Stimulated activated naive CD8-positive, alpha-beta T cell treated with anti-CD3 and anti-CD28 coated beads, Interleukin-15, amount 100 ng/mL, for 72 hours (primary cell): Measurements from ENCODE around the gene FAM98C.

Experiments
- ATAC-seq: fragments of 150-1000 bp; cut with Tn5 transposase; 2 replicates; pipeline ENCODE4 v1.10.0; 2021; ENCODE audit warnings: mild to moderate bottlenecking, moderate library complexity
- DNase-seq, 2 donors: peaks; one replicate each; pipeline ENCODE4 v3.0.0; 2021 to 2022
- H3K27ac Mint-ChIP-seq, 2 donors: one replicate each; pipeline ENCODE4 v1.8.0; 2022; ENCODE audit warnings: mild to moderate bottlenecking in 2 of 2, mixed read lengths in 2 of 2, moderate library complexity in 2 of 2
- H3K27me3 Mint-ChIP-seq: one replicate; pipeline ENCODE4 v1.8.0; 2022; ENCODE audit warnings: mixed read lengths
- H3K4me1 Mint-ChIP-seq: one replicate; pipeline ENCODE4 v1.8.0; 2022; ENCODE audit warnings: mild to moderate bottlenecking, mixed read lengths
- H3K4me3 Mint-ChIP-seq, 2 donors: one replicate each; pipeline ENCODE4 v1.8.0; 2022; ENCODE audit warnings: mild to moderate bottlenecking in 2 of 2, mixed read lengths in 2 of 2, moderate library complexity in 1 of 2
- H3K9me3 Mint-ChIP-seq, 2 donors: one replicate each; pipeline ENCODE4 v1.8.0; 2022; ENCODE audit warnings: mixed read lengths in 2 of 2

Gene FAM98C

DNA sequence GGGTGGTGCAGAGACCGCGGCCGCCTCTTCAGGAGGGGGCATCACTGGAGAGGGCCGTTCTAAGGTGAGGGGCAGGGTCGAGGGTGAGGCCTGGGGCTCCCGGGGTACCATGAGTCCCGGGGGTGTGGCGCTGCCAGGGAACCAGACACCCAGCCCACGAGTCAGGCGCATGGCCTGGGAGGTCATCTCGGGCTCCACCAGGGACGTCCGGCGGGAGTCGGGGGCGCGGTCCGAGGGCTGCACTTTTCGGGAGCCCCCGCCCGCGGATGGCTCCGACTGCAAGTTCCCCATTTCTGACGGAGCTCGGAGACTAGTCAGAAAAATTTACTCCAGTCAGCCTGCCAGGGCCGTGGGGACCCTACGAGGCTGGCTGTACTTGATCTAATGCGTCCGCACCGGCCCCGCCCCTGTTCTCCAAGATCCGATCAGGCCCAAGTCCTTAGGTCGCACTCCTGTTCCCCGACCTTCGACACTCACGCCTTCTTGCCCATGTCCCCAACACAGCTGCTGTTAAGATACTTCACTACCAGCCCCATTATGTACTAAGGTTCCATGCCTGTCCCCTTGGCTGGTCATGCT is 15.8 kb upstream of the FAM98C start:
- H3K9me3 Mint-ChIP-seq = no peaks in the 10 kb centered on the region
- peak overlapping the region in 1 of 2 donors; percentile 8 for H3K27ac Mint-ChIP-seq
- DNase-seq = no peak
- H3K4me3 Mint-ChIP-seq = peak overlapping the region; percentile 85 to 88
- peaks cover 37% of the 10 kb centered on the region for H3K4me1 Mint-ChIP-seq
- no peak for ATAC-seq
- H3K27me3 Mint-ChIP-seq = peaks cover 53% of the 10 kb centered on the region

DNA sequence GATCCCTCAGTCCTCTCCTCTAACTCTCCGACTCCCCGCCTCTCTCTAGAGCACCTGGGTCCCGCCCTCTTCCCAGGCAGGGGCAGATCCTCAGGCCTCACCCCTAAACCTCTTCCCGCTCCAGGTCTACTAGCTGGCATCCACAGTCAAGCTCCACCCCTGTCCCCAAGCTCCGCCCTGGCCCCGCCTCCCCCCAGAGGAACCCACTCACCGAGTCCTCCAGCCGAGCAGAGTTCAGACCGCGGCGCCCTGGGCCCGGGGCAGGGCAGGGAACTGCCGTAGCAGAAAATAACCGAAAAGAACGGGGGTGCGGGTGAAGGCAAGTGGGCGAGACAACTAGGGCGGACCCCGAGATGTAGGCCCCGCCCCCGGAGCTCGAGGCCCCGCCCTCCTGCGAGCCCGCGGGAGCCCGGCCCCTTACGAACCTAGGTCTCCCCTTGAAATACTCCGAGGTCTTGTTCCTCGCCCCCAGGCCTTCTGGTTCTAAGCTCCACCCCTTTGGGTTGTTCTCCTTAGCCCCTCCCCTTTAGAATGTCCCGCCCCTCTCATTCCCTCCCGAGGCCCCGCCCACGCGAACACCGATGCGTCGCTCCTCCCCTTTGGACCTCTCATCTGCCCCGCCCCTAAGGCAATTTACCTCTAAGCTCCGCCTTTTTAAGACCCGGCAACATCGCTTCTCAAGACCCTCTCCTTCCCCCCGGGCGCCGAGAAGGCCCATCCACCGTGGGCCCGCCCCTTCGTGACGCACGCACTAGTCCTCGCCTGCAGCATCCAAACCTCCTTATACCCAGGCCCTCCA is 15.1 kb upstream of the FAM98C start, which contains the start of gene GGN:
Gene GGN (minus strand): TSS at position 485 of the 799 bp plus-strand sequence. CDS start 773 bp downstream, outside the sequence.
- H3K9me3 Mint-ChIP-seq = no peaks in the 10 kb centered on the region
- peaks cover 57% of the 10 kb centered on the region for H3K27me3 Mint-ChIP-seq
- H3K4me3 Mint-ChIP-seq = peak within 1 kb of the TSS; percentile 85 to 88

DNA sequence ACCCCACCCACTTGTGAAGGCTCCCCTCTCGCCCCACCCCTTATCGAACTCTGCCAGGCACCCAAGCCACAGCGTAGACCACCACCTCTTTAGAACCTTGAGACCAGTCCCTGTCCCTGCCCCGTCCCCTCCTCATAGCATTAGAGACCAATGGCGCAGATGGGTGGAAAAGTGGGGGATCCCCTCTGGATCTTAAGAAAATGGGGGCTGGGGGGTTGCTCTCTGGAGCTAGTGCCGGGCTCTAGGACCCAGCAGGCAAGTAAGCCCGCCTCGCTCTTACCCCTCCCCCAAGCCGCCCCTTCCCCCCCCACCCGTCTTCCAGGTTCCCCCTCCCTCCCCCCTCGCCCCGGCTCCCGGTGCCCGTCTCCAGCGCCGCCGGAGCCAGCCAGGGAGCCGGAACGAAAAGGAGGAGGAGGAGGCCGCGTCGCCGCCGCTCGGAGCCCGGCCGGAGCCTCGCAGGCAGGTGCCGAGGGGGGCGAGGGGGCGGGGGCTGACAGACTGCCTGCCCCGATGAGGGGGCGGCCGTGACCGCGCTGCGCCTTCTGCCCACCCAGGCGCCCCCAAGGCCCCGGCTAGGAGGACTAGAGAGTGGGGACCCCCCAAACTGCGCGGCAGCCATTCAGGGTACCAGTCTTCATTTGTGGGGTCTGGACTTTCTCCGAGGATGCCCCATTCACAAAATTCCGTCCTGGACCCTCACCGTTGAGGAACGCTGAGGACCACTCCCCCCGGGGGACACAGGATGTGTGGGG is 14.4 kb upstream of the FAM98C start, which contains the start of gene SPRED3:
Gene SPRED3 (plus strand): TSS at position 349 of the 752 bp plus-strand sequence. CDS start 1,606 bp downstream, outside the sequence.
- H3K4me1 Mint-ChIP-seq = peaks cover 43% of the 10 kb centered on the region
- DNase-seq (no peak), ATAC-seq (peak; percentile 2)
- peak within 1 kb of the TSS; percentile 37 to 75 for H3K27ac Mint-ChIP-seq
- H3K9me3 Mint-ChIP-seq = no peaks in the 10 kb centered on the region
- H3K27me3 Mint-ChIP-seq = peaks cover 60% of the 10 kb centered on the region
- H3K4me3 Mint-ChIP-seq = peak within 1 kb of the TSS; percentile 85 to 88

More for the DNA sequence above, 15.1 kb upstream of the FAM98C start, which contains the start of gene GGN:
- peak; percentile 84 for DNase-seq
- H3K4me1 Mint-ChIP-seq = peaks cover 40% of the 10 kb centered on the region
- peak; percentile 76 for ATAC-seq
- peak within 1 kb of the TSS; percentile 37 to 75 for H3K27ac Mint-ChIP-seq

DNA sequence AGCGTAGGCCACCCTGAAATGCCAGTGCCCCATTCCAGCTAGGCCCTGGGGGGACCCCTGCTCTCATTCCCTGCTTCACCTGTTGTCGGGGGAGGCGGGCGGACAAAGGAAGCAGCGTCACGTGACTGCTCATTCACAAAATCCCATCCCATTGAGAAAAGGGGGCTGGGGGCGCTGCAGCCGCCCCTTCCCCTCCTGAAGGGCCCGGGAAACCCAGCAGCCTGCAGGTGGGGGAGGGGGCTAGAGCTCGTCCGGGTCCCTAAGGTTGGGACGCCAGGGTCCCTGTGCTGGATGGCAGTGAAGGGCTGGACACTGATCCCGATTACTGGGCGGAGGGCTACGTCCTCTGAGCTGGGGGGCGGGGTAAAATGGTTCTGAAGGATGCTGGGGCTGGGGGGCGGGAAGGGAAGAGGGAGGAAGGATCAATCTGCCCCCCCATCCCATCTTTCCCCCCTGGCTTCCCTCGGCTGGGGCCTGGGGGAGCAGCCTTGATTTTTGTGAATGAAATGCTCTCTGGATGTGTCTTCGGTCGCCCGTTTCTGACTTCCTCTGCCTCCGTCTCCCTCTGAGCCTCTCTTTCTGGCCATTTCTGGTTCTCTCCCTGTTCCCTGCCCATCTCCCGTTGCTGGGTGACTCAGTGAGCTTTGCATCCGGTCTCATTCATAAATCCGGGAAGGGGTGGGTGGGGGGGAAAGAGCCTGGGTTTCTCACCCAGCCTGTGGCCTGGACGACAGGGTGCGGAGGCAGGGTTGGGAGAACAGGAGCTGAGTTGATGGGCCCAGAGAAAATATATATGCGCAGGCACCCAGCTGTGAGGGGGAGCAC is 13.6 kb upstream of the FAM98C start:
- Mint-ChIP-seq H3K4me1 (peaks cover 49% of the 10 kb centered on the region), H3K27me3 (peaks cover 68% of the 10 kb centered on the region), H3K9me3 (no peaks in the 10 kb centered on the region), H3K27ac (no peak overlapping the region), H3K4me3 (peak overlapping the region; percentile 61 to 66)
- DNase-seq = no peak
- ATAC-seq = no peak

DNA sequence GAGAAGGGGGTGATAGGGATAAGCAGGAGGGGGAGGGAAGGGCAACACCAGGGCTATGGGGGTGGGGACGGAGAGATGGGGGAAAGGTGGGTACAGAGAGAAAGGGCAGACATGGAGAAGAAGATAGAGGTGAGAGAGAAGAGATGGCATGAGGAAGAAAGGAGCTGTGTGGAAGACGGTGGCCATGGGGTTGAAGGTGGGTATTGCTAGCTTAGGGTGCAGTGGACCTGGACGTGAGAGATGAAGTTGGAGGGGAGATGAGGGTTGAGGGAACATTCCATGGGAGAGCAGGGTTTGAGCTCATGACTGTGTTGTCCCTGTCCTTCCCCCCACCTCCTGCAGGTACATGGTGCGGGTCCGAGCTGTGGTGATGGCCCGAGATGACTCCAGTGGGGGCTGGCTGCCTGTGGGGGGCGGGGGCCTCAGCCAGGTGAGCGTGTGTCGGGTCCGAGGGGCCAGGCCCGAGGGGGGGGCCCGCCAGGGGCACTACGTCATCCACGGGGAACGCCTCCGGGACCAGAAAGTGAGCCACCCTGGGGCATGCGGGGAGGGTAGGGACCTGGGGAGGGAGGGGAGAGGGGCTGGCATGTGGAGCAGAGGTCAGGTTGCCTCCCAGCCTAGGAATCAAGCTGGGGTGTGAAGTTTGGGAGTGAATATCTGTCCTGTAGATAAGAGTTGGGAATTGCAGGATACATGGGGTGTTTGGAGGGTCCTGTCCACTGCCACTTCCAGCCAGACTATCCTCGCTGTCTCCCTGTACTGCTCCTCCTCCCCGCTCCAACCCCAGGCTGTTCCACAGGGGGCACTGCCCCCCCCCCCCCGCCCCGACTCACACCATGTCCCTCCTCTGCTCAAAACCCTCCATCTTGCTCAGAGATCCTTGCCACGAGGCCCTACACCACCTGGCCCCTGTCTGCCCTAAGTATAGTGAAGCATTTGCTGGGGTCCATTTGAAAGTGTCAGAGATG is 12.7 kb upstream of the FAM98C start:
- no peak for ATAC-seq
- Mint-ChIP-seq H3K4me1 (peaks cover 49% of the 10 kb centered on the region), H3K27me3 (peaks cover 61% of the 10 kb centered on the region), H3K27ac (no peak overlapping the region), H3K4me3 (no peak overlapping the region), H3K9me3 (no peaks in the 10 kb centered on the region)
- DNase-seq = no peak

DNA sequence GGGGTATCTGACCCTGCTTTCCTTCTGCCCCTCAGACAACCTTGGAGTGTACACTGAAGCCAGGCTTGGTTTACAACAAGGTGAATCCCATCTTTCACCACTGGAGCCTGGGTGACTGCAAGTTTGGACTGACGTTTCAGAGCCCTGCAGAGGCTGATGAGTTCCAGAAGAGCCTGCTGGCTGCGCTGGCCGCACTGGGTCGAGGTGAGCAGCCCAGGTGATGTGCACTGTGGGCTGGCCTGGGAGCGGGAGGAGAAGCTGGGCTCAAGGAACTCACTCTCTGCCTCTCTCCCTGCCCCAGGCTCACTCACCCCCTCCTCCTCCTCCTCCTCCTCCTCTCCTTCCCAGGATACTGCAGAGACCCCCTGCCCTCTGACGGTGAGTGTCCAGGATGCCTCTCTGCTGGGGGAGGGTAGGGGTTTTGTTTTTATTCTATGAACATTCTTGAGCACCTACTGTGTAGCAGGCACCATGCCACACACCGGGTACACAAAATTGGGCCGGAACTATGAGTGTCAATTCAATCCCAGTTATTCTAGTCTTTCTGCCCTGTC is 10.9 kb upstream of the FAM98C start:
- H3K4me1 Mint-ChIP-seq = peaks cover 43% of the 10 kb centered on the region
- DNase-seq = no peak
- no peak overlapping the region for H3K27ac Mint-ChIP-seq
- no peak overlapping the region for H3K4me3 Mint-ChIP-seq
- H3K27me3 Mint-ChIP-seq = peaks cover 60% of the 10 kb centered on the region
- no peak for ATAC-seq
- H3K9me3 Mint-ChIP-seq = no peaks in the 10 kb centered on the region

DNA sequence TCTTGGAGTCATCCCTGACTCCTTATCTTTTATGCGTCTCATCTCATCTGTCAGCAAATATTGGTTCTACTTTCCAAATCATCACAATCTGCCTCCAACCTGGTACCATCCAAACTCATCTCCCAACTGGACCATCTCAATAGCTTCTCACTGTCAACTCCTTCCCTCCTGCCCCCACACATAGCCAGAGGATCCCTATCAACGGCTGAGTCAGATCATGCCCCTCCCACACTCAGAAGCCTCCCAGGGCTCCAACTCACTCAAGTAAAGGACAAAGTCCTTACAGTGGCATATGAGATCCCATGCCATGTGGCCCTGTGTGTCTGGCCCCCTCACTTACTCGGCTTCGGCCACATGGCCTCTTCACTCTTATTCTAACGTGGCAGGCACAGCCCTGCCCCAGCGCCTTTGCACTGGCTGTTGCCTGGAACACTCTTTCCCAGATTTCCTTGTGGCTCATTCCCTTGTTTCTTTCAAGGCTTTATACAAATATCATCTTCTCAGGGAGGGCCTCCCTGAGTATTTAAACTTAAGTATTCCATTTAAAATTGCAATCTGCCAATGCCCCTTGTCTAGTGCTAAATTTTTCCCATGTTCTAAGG is 10.1 kb upstream of the FAM98C start:
- Mint-ChIP-seq H3K27me3 (peaks cover 51% of the 10 kb centered on the region), H3K4me3 (no peak overlapping the region), H3K27ac (no peak overlapping the region), H3K4me1 (peaks cover 36% of the 10 kb centered on the region), H3K9me3 (no peaks in the 10 kb centered on the region)
- DNase-seq (no peak), ATAC-seq (no peak)

DNA sequence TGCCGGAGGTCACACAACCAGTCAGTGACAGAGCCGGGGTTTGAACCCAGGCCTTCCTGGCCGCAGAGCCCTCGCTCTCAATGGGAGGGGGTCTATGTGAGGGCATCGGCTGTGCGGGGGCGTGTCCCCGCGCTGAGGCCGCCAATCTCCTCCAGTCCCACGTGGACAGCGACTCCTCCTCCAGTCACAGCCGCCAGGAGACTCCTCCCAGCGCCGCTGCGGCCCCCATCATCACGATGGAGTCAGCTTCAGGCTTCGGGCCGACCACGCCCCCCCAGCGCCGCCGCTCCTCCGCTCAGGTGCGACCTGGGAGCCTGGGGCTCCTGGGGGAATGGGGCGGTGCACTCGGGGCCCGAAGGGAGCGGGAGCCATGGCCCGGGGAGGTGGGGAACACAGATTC is 8.4 kb upstream of the FAM98C start:
- DNase-seq (peak; percentile 79 to 89), ATAC-seq (peak; percentile 87)
- Mint-ChIP-seq H3K4me1 (peaks cover 30% of the 10 kb centered on the region), H3K27ac (peak overlapping the region; percentile 49 to 50), H3K27me3 (peaks cover 47% of the 10 kb centered on the region), H3K4me3 (peak overlapping the region; percentile 87 to 88), H3K9me3 (no peaks in the 10 kb centered on the region)

DNA sequence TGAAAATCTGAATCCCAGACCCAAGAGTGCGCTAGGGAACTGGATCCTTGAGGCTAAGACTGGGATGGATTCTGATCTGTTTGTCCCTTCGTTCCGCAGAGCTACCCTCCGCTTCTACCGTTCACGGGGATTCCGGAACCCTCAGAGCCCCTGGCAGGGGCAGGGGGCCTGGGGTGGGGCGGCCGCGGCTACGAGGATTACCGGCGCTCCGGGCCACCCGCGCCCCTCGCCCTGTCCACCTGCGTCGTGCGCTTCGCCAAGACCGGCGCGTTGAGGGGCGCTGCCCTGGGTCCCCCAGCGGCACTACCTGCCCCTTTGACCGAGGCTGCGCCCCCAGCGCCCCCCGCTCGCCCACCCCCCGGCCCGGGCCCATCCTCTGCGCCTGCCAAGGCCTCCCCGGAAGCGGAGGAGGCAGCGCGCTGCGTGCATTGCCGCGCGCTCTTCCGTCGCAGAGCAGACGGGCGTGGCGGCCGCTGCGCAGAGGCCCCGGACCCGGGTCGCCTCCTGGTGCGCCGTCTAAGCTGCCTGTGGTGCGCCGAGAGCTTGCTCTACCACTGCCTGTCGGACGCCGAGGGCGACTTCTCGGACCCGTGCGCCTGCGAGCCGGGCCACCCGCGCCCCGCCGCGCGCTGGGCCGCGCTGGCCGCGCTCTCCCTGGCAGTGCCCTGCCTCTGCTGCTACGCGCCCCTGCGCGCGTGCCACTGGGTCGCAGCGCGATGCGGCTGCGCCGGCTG is 7.3 kb upstream of the FAM98C start:
- Mint-ChIP-seq H3K9me3 (no peaks in the 10 kb centered on the region), H3K4me3 (peak overlapping the region; percentile 87 to 88), H3K27ac (no peak overlapping the region), H3K4me1 (peaks cover 30% of the 10 kb centered on the region), H3K27me3 (peaks cover 45% of the 10 kb centered on the region)
- DNase-seq (peak; percentile 52 to 58), ATAC-seq (peak; percentile 87)

DNA sequence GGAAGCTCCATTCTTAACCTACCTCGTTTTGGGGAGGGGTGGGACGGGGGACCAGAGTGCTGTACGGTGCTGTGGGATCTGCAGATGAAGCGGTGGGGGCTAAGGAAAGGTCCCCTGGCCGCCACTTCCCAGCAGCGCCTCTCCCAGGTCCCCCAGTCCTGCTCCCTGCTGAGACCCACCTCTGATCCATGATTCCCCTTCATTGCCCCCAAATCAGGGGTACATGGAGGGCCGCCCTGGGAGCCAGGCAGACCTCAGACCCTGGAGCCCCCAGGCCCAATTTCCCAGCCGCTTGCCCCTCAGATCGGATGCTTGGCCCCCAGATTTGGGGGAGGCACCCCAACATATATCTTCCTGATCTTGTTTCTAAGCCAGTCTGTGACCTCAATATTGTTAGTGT is 3.8 kb upstream of the FAM98C start:
- peaks cover 24% of the 10 kb centered on the region for H3K27me3 Mint-ChIP-seq
- no peaks in the 10 kb centered on the region for H3K9me3 Mint-ChIP-seq
- H3K4me3 Mint-ChIP-seq = no peak overlapping the region
- DNase-seq (no peak), ATAC-seq (no peak)
- H3K27ac Mint-ChIP-seq = no peak overlapping the region
- H3K4me1 Mint-ChIP-seq = peaks cover 44% of the 10 kb centered on the region

DNA sequence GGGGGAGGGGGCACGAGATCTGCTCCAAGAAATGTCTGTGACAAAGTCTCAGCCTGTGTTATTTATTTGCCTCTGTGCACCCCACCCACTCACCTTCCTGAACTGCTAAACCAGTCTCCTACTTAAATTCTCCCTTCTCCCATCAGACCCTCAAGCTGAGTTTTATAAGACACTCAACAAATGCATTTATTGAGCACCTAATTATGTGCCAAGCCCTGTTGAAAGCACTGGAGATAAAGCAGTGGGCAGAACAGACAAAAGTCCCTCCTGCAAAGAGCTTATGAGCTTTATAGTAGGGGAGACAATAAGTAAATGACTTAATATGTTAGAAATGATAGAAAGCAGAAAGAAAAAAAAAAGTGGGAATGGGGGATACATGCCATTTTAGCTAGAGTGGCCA is 3.4 kb upstream of the FAM98C start:
- H3K9me3 Mint-ChIP-seq = no peaks in the 10 kb centered on the region
- H3K4me1 Mint-ChIP-seq = peaks cover 45% of the 10 kb centered on the region
- H3K4me3 Mint-ChIP-seq = no peak overlapping the region
- ATAC-seq = no peak
- DNase-seq = no peak
- peaks cover 22% of the 10 kb centered on the region for H3K27me3 Mint-ChIP-seq
- peak overlapping the region in 1 of 2 donors; percentile 64 for H3K27ac Mint-ChIP-seq

DNA sequence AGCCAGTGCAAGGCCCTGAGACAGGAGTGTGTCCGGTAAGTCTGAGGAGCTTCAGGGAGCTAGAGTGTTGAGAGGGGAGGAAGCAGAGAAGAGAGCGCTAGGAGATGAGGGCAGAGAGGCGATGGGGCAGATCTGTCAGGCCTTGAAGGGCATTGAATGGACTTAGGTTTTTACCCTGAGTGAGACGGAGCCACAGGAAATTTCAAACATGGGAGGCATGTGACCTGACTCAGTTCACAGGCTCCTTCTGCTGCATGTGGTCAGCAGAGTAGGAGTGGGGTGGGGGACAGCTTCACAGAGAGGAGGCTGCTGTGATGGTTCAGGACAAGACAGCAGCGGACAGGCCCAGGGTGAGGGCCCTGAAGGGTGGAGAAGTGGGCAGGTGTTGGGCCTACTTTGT is 2.5 kb upstream of the FAM98C start:
- ATAC-seq (no peak), DNase-seq (no peak)
- H3K4me1 Mint-ChIP-seq = peaks cover 47% of the 10 kb centered on the region
- peaks cover 22% of the 10 kb centered on the region for H3K27me3 Mint-ChIP-seq
- H3K9me3 Mint-ChIP-seq = no peaks in the 10 kb centered on the region
- H3K27ac Mint-ChIP-seq = no peak overlapping the region
- no peak overlapping the region for H3K4me3 Mint-ChIP-seq

DNA sequence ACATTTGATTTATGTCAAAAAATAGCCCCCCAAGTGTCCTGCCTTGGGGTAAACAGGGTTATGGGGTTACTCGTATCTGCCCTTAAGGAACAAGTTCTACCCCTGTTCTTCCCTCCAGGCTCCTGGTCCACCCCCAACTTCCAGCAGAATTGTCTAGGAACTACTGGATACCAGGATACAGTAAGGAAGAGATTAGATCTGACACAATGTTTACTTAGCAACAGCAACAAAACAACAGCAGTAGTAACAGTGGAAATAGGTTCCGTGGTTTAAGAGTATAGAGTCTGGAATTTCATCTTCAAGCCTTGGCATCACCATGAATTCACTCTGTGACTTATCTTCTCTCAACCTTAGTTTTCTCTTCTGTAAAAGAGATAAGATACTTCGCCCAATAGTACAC is 1.7 kb upstream of the FAM98C start:
- Mint-ChIP-seq H3K27me3 (peaks cover 22% of the 10 kb centered on the region), H3K4me1 (peaks cover 47% of the 10 kb centered on the region), H3K4me3 (no peak overlapping the region), H3K27ac (no peak overlapping the region), H3K9me3 (no peaks in the 10 kb centered on the region)
- DNase-seq (no peak), ATAC-seq (no peak)
